Measurements from ENCODE around the gene COLGALT1. TPM values are rescaled to one million over a fixed set of nuclear protein-coding genes. Genes with fewer than 3 reads are reported as not detected.

Gene COLGALT1
- polyA plus RNA-seq, 1 experiment: 89.0 TPM

GRCh38 chr19:17599780-17600179, 44.3 kb downstream of the COLGALT1 start:
- ChIA-PET CTCF (interaction anchor here (1.0 kb wide), 1 partner anchor 26 kb away, joined by 4 read pairs; no protein-coding TSS in a partner anchor), POLR2A (no interaction called here)
- DNase-seq (ENCODE audit: low read depth, low spot score): no peak
- Histone ChIP-seq H3K27ac (ENCODE audit: low read depth, low read length) (no peak overlapping the region), H3K4me3 (ENCODE audit: low read depth, low read length) (no peak overlapping the region), H3K9me3 (ENCODE audit: control insufficient read depth, insufficient read depth, low read length) (no peaks in the 10 kb centered on the region), H3K27me3 (ENCODE audit: control insufficient read depth, insufficient read depth, low read length) (peaks cover 24% of the 10 kb centered on the region)
- TF ChIP-seq CTCF (IDR thresholded peaks at IDR 0.05; ENCODE audit: low read depth, low read length): no peak

- Histone ChIP-seq H3K27me3 (ENCODE audit: control insufficient read depth, insufficient read depth, low read length) (peaks cover 24% of the 10 kb centered on the region), H3K27ac (ENCODE audit: low read depth, low read length) (no peak overlapping the region), H3K4me3 (ENCODE audit: low read depth, low read length) (no peak overlapping the region), H3K9me3 (ENCODE audit: control insufficient read depth, insufficient read depth, low read length) (peaks cover 11% of the 10 kb centered on the region)
- no peak for TF ChIP-seq CTCF (IDR thresholded peaks at IDR 0.05; ENCODE audit: low read depth, low read length)
- ChIA-PET POLR2A (no interaction called here), CTCF (no interaction called here)
- DNase-seq (ENCODE audit: low read depth, low spot score): no peak
Observed at GRCh38 chr19:17601683-17602082, 46.2 kb downstream of the COLGALT1 start.

GRCh38 chr19:17602217-17602616, 46.8 kb downstream of the COLGALT1 start:
- ChIA-PET POLR2A (no interaction called here), CTCF (no interaction called here)

GRCh38 chr19:17602872-17603510, 47.5 kb downstream of the COLGALT1 start:
- Histone ChIP-seq H3K4me3 (ENCODE audit: low read depth, low read length) (no peak overlapping the region), H3K27ac (ENCODE audit: low read depth, low read length) (no peak overlapping the region), H3K27me3 (ENCODE audit: control insufficient read depth, insufficient read depth, low read length) (peaks cover 24% of the 10 kb centered on the region), H3K9me3 (ENCODE audit: control insufficient read depth, insufficient read depth, low read length) (peaks cover 11% of the 10 kb centered on the region)
- ChIA-PET POLR2A (no interaction called here), CTCF (no interaction called here)
- no peak for DNase-seq (ENCODE audit: low read depth, low spot score)
- TF ChIP-seq CTCF (IDR thresholded peaks at IDR 0.05; ENCODE audit: low read depth, low read length): no peak

More at GRCh38 chr19:17602217-17602616, 46.8 kb downstream of the COLGALT1 start:
- no peak for TF ChIP-seq CTCF (IDR thresholded peaks at IDR 0.05; ENCODE audit: low read depth, low read length)
- no peak for DNase-seq (ENCODE audit: low read depth, low spot score)
- no peak overlapping the region for H3K27ac ChIP-seq (ENCODE audit: low read depth, low read length)
- H3K4me3 ChIP-seq (ENCODE audit: low read depth, low read length): no peak overlapping the region
- H3K9me3 ChIP-seq (ENCODE audit: control insufficient read depth, insufficient read depth, low read length): peaks cover 11% of the 10 kb centered on the region
- peaks cover 24% of the 10 kb centered on the region for H3K27me3 ChIP-seq (ENCODE audit: control insufficient read depth, insufficient read depth, low read length)

- Histone ChIP-seq H3K4me3 (ENCODE audit: low read depth, low read length) (no peak overlapping the region), H3K27ac (ENCODE audit: low read depth, low read length) (no peak overlapping the region), H3K9me3 (ENCODE audit: control insufficient read depth, insufficient read depth, low read length) (peaks cover 11% of the 10 kb centered on the region), H3K27me3 (ENCODE audit: control insufficient read depth, insufficient read depth, low read length) (peaks cover 20% of the 10 kb centered on the region)
- ChIA-PET CTCF (interaction anchor here (2.0 kb wide), 1 partner anchor 162 kb away, joined by 10 read pairs; no protein-coding TSS in a partner anchor), POLR2A (no interaction called here)
- DNase-seq (ENCODE audit: low read depth, low spot score): no peak
- TF ChIP-seq CTCF (IDR thresholded peaks at IDR 0.05; ENCODE audit: low read depth, low read length): no peak
Observed at GRCh38 chr19:17604372-17605025, 49.0 kb downstream of the COLGALT1 start.

Data from AG04450 (cell line).